Activated B cell treated with CpG ODN at 0.5 μM for 24 hours (primary cell): ENCODE results near the gene KMT2C. TPM values are rescaled to one million over a fixed set of nuclear protein-coding genes. Genes with fewer than 3 reads are reported as not detected.
"Not testable (repeated sequence)": the region's sequence is repeated elsewhere in the genome, so short reads cannot be mapped to it uniquely, and the experiment has no call there.

Experiments used
- ATAC-seq: fragments of 200-7000 bp; cut with Tn5 transposase; one replicate; pipeline ENCODE4 v1.10.0; 2021; ENCODE audit warnings: low read depth, mild to moderate bottlenecking, moderate library complexity
- CTCF ChIA-PET: fragments of 350-600 bp; sonication (Branson Sonifier 250); formaldehyde crosslinking; loops from one replicate; lab custom pipeline; 2021; ENCODE audit warnings: antibody characterized with exemption; lab: Charles Lee
- POLR2A ChIA-PET: fragments of 350-600 bp; sonication (Branson Sonifier 250); formaldehyde crosslinking; loops from one replicate; lab custom pipeline; 2021; ENCODE audit warnings: antibody characterized with exemption; lab: Charles Lee
- DNase-seq: peaks from one replicate; pipeline ENCODE4 v3.0.0; 2022
- H3K27ac Mint-ChIP-seq: one replicate; pipeline ENCODE4 v1.8.0; 2020; ENCODE audit warnings: mixed read lengths
- H3K27me3 Mint-ChIP-seq: one replicate; pipeline ENCODE4 v1.8.0; 2021; ENCODE audit warnings: mixed read lengths
- H3K36me3 Mint-ChIP-seq: one replicate; pipeline ENCODE4 v1.8.0; 2021; ENCODE audit warnings: low read depth, mixed read lengths
- H3K4me1 Mint-ChIP-seq: one replicate; pipeline ENCODE4 v1.8.0; 2021; ENCODE audit warnings: mixed read lengths
- H3K4me3 Mint-ChIP-seq: one replicate; pipeline ENCODE4 v1.8.0; 2020; ENCODE audit warnings: mild to moderate bottlenecking, mixed read lengths
- H3K9me3 Mint-ChIP-seq: one replicate; pipeline ENCODE4 v1.8.0; 2020; ENCODE audit warnings: mixed read lengths
- intact Hi-C: fragments of 100-400 bp; cut with micrococcal nuclease; formaldehyde crosslinking; loops from one replicate; pipeline ENCODE4 v1.15.1; 2024
- total RNA-seq: library from RNA; stranded (reverse); gene quantifications from 2 replicates; pipeline ENCODE4 v1.2.3, GENCODE V29; 2022
- TF ChIP-seq, protein P1 (sequence below): fragments of 200-600 bp; IDR thresholded peaks from one replicate; pipeline ENCODE4 v1.8.0; 2022; ENCODE audit warnings: antibody characterized with exemption, mild to moderate bottlenecking

Gene KMT2C
- total RNA-seq, 1 donor from 2014 or later: 112 TPM

DNA sequence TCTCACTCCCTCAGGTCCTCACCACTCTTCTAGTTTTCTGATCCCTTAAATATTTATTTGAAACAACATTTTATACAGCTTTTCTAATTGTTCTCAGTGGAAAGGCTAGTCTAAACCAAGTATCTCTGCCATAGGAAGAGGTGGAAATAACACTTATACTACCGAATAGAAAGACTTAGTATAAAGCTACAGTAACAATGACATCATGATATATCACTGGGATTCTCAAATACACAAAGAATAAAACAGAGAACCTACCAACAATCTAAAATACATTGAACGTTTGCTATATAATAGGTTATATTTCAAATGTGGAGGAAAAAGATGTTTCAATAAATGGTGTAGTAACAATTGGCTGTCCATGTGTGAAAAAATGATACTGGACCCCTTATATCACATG, 142.9 kb downstream of the KMT2C start:
- intact Hi-C loops: no loop called here

DNA sequence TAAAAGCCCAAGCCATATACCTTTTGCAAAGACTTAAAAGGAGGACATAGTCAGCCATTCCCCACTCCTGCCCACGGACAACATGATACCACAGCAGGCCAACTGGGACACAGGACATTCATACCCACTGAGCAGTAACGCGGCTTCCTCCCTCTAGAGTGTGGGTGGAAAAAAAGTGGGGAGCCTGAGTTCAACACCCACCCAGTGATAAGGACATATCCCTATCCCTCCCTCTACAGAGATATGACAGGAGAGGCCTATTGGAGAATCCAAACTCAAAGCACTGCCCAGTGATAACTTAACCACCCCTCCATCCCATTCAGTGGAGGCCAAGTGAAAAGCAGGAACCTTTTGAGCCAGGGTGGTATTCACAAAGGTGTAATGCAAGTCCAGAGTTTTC, 148.8 kb downstream of the KMT2C start:
- ATAC-seq, DNase-seq, H3K9me3 Mint-ChIP-seq, intact Hi-C loops, CTCF ChIA-PET, POLR2A ChIA-PET, H3K27me3 Mint-ChIP-seq, H3K4me3 Mint-ChIP-seq, H3K27ac Mint-ChIP-seq, H3K4me1 Mint-ChIP-seq: not testable (repeated sequence)
- H3K36me3 Mint-ChIP-seq: peaks cover 30% of the 10 kb centered on the region

More for the DNA sequence above, 142.9 kb downstream of the KMT2C start:
- Mint-ChIP-seq H3K36me3 (peaks cover 58% of the 10 kb centered on the region), H3K4me1 (peaks cover 12% of the 10 kb centered on the region), H3K27me3 (no peaks in the 10 kb centered on the region), H3K27ac (no peak overlapping the region), H3K4me3 (no peak overlapping the region), H3K9me3 (peaks cover 4% of the 10 kb centered on the region)
- DNase-seq (no peak), ATAC-seq (no peak)
- TF ChIP-seq, protein P1, sequence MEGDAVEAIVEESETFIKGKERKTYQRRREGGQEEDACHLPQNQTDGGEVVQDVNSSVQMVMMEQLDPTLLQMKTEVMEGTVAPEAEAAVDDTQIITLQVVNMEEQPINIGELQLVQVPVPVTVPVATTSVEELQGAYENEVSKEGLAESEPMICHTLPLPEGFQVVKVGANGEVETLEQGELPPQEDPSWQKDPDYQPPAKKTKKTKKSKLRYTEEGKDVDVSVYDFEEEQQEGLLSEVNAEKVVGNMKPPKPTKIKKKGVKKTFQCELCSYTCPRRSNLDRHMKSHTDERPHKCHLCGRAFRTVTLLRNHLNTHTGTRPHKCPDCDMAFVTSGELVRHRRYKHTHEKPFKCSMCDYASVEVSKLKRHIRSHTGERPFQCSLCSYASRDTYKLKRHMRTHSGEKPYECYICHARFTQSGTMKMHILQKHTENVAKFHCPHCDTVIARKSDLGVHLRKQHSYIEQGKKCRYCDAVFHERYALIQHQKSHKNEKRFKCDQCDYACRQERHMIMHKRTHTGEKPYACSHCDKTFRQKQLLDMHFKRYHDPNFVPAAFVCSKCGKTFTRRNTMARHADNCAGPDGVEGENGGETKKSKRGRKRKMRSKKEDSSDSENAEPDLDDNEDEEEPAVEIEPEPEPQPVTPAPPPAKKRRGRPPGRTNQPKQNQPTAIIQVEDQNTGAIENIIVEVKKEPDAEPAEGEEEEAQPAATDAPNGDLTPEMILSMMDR: no peak
- ChIA-PET CTCF (no interaction called here), POLR2A (no interaction called here)

DNA sequence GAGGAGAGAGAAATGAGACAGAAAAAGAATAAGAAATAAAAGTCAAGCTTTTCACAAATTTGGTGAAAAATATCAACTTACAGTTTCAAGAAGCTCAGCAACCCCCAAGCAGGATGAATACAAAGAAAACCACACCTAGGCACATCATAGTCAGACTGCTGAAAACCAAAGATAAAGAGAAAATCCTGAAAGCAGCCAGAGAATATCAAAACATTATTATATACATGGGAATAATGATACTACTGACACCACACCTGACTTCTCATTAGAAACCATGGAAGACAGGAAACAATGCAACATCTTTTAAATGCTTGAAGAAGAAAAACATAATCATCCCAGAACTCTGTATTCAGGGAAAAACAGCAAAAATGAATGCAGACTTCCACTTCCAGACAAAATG, 149.6 kb downstream of the KMT2C start:
- CTCF ChIA-PET, H3K9me3 Mint-ChIP-seq, H3K4me1 Mint-ChIP-seq, POLR2A ChIA-PET, H3K27me3 Mint-ChIP-seq, H3K27ac Mint-ChIP-seq, H3K4me3 Mint-ChIP-seq, ATAC-seq, DNase-seq, intact Hi-C loops: not testable (repeated sequence)
- H3K36me3 Mint-ChIP-seq: peaks cover 29% of the 10 kb centered on the region

DNA sequence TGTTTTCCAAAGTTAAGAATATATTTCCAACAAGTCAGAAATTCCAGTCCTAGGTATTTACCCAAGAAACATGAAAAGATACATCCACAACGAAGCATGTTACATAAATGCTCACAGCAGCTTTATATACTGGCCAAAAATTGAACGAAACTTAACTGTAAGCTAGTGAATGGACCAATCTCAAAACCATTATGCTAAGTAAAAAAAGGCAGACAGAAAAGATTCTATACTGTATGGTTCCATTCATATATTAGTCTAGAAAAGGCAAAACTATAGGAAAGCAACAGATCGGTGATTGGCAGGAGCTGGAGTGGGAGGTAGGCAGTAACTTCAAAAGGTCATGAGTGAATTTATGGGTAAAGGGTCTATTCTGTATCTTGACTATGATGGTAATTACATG, 150.8 kb downstream of the KMT2C start:
- intact Hi-C loops, H3K4me3 Mint-ChIP-seq, CTCF ChIA-PET, ATAC-seq, H3K27me3 Mint-ChIP-seq, POLR2A ChIA-PET, H3K27ac Mint-ChIP-seq, H3K9me3 Mint-ChIP-seq, DNase-seq, H3K4me1 Mint-ChIP-seq: not testable (repeated sequence)
- H3K36me3 Mint-ChIP-seq: peaks cover 26% of the 10 kb centered on the region

DNA sequence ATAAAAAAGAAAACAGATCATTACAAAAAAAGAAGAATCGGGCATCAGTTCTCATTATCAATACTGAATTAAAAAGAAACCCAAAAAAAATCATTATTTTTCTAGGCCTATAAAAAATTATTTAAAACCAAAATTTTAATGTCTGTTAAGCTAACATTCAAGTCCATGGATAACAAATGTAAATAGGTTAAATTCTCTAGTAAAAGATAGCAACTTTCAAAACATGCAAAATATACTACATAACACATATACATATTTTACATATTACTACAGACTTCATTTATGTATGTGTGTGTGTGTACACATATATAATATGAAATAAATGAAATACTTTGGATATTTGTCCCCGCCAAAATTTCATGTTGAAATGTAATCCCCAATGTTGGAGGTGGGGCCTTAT, 158.1 kb downstream of the KMT2C start:
- POLR2A ChIA-PET, H3K4me1 Mint-ChIP-seq, intact Hi-C loops, ATAC-seq, H3K4me3 Mint-ChIP-seq, H3K27me3 Mint-ChIP-seq, H3K27ac Mint-ChIP-seq, DNase-seq, H3K9me3 Mint-ChIP-seq, CTCF ChIA-PET: not testable (repeated sequence)
- H3K36me3 Mint-ChIP-seq: peaks cover 23% of the 10 kb centered on the region

DNA sequence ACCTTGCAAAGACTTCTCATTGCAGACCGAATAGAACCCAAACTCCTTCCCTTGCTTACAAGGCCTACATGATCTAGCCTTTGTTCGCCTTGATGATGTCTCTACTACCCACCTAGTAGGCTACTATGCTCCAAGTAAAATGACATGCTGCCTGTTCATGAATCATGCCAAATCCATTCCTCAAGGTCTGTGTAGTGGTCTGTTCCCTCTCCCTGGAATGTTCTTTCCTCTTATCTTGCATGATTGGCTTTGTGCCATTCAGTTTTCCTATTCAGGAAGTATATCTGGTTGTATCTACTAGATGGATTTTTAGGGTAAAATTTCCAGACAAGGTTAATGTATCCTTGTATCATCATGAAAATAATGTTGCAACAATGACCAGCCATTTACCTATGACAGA, 165.4 kb downstream of the KMT2C start:
- H3K27ac Mint-ChIP-seq, H3K4me1 Mint-ChIP-seq, H3K4me3 Mint-ChIP-seq, ATAC-seq, H3K9me3 Mint-ChIP-seq, CTCF ChIA-PET, H3K27me3 Mint-ChIP-seq, POLR2A ChIA-PET, DNase-seq, intact Hi-C loops: not testable (repeated sequence)
- H3K36me3 Mint-ChIP-seq: peaks cover 57% of the 10 kb centered on the region

DNA sequence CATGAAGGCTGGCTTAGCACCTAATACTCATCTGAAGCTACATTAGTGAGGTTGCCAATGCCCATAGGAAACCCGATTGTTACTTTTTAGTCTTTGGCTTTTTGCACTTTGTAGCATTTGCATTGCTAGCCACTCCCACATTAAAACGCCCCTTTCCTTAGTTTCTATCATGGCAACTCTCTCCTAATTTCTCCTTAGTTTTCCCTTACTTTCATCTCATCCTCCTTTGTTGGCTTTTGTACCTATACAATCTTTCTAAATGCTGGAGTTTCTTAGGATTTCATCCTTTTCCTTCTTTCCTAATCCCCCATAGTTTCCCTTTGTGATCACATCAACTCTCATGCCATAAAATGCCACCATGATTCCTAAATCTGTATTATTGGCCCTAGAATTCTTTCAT, 168.9 kb downstream of the KMT2C start:
- intact Hi-C loops, ATAC-seq, H3K9me3 Mint-ChIP-seq, DNase-seq, H3K4me1 Mint-ChIP-seq, H3K4me3 Mint-ChIP-seq, H3K27me3 Mint-ChIP-seq, POLR2A ChIA-PET, CTCF ChIA-PET, H3K27ac Mint-ChIP-seq: not testable (repeated sequence)
- peaks cover 65% of the 10 kb centered on the region for H3K36me3 Mint-ChIP-seq

DNA sequence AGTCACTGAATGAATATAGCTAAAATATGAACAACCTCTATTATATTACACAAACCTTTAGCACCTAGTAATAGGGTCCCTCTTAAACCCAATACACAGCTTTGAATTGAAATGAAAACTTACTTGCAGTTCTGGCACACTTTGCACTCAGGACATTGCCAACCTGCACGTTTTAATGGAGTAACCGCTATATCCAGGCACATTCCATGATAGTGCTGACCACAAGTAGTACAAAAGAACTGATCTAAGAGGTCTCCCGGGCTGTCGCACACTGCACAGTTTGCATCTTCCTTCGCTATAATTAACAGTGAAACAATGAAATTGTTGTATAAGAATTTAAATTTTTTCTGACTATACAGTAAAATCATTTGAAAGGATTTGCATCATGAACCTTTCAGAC, 170.9 kb downstream of the KMT2C start:
- POLR2A ChIA-PET, CTCF ChIA-PET, H3K27me3 Mint-ChIP-seq, H3K4me3 Mint-ChIP-seq, ATAC-seq, H3K9me3 Mint-ChIP-seq, intact Hi-C loops, H3K27ac Mint-ChIP-seq, DNase-seq, H3K4me1 Mint-ChIP-seq: not testable (repeated sequence)
- peaks cover 59% of the 10 kb centered on the region for H3K36me3 Mint-ChIP-seq

DNA sequence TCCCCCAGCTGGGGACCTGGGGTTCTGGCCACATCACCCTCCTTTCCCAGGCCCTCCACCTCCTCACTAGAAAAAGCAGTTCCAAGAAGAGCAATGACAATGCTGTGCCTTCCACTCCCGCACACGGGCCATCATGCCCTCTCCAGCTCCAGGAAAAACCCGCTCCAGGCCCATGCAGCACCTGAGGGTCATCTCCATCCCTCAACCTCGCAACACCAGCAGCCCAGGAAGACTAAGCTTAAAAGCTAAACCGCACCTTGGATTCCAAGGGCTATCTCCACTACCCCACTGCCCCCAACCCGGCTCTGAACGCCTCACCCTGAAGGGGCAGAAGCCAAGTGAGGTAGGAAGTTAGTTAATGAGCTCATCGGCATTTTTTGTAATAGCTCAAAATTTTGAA, 173.7 kb downstream of the KMT2C start:
- intact Hi-C loops, DNase-seq, H3K4me1 Mint-ChIP-seq, POLR2A ChIA-PET, H3K4me3 Mint-ChIP-seq, H3K9me3 Mint-ChIP-seq, H3K27me3 Mint-ChIP-seq, H3K27ac Mint-ChIP-seq, CTCF ChIA-PET, ATAC-seq: not testable (repeated sequence)
- peaks cover 58% of the 10 kb centered on the region for H3K36me3 Mint-ChIP-seq

DNA sequence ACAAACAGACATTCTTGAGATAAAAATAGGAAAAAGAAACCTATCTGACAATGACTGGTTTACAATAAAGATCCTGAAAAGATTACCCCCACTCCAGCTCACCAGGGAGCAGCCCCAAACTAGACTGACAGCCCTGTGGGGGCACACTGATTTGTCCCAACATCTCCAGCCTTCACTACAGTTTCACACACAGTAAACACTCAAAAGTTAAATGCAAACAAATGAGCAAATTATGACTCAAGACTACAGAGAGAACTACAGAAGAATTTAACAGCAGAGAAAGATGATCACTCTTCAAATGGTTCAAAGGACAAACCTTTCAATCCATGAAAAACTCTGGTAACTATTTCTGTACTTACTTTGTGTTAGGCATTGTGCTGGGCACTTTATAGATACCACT, 176.2 kb downstream of the KMT2C start:
- H3K4me3 Mint-ChIP-seq, intact Hi-C loops, ATAC-seq, CTCF ChIA-PET, H3K27ac Mint-ChIP-seq, DNase-seq, H3K4me1 Mint-ChIP-seq, H3K27me3 Mint-ChIP-seq, POLR2A ChIA-PET, H3K9me3 Mint-ChIP-seq: not testable (repeated sequence)
- peaks cover 73% of the 10 kb centered on the region for H3K36me3 Mint-ChIP-seq

DNA sequence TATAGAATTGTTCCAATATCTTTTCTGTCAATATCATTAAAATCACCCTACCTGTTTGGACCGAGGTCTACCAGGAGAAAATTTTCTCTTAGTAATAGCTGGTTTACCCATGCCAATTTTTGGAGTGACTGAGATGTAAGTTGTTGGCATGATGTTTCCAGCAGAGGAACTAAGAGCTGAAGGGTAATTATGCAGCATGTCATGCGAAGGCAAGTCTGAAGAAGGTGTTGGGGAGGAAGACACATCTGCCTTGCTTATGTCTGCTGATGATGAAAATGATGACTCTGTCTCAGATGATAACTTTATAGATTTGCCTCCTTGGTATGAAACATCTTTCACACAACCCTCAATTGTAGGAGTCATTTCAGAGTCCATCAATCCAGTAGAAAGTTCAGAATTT, 188.0 kb downstream of the KMT2C start:
- H3K4me1 Mint-ChIP-seq, CTCF ChIA-PET, ATAC-seq, POLR2A ChIA-PET, H3K27ac Mint-ChIP-seq, DNase-seq, H3K9me3 Mint-ChIP-seq, H3K4me3 Mint-ChIP-seq, H3K27me3 Mint-ChIP-seq: not testable (repeated sequence)
- peaks cover 70% of the 10 kb centered on the region for H3K36me3 Mint-ChIP-seq
- intact Hi-C loops: loop anchor here (10.0 kb wide), 1 partner anchor 457 kb away; no protein-coding TSS in a partner anchor

DNA sequence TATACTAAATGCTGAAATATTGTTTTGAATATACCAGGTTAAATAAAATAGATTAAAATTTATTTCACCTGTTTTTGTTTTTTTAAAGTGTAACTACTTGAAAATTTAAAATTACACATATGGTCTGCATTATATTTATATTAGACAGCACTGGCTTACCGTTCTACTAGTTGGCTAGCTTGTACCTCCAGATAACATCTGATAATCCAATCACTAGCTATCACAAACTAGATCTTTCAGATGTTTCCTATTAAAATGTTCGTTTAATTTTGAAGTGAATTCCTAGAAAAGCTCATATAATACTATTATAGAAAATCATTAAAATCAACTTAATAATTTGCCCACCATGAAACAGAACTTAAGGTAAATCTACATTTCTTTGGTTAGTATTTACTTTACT, 190.4 kb downstream of the KMT2C start:
- ATAC-seq, H3K27ac Mint-ChIP-seq, H3K4me3 Mint-ChIP-seq, H3K9me3 Mint-ChIP-seq, H3K27me3 Mint-ChIP-seq, POLR2A ChIA-PET, DNase-seq, H3K4me1 Mint-ChIP-seq, CTCF ChIA-PET: not testable (repeated sequence)
- intact Hi-C loops: loop anchor here (10.0 kb wide), 1 partner anchor 459 kb away; no protein-coding TSS in a partner anchor
- H3K36me3 Mint-ChIP-seq: peaks cover 59% of the 10 kb centered on the region
